ENCODE measurements around the gene NSD2.
"Not testable (repeated sequence)": the region's sequence is repeated elsewhere in the genome, so short reads cannot be mapped to it uniquely, and the experiment has no call there.

Gene NSD2

GRCh38 chr4:2007804-2008670 is 136.8 kb downstream of the NSD2 start:
- no peak for DNase-seq

GRCh38 chr4:2008671-2008920 is 137.4 kb downstream of the NSD2 start:
- no peak for DNase-seq

GRCh38 chr4:2008921-2009650 is 137.9 kb downstream of the NSD2 start, which contains the start of gene NELFA:
Gene NELFA, minus strand, starts transcription at chr4:2008974. Its CDS starts 15 bp downstream, at chr4:2008959.
- DNase-seq, result peak; percentile 85

GRCh38 chr4:2009651-2010233 is 138.5 kb downstream of the NSD2 start:
- DNase-seq, result peak; percentile 28

GRCh38 chr4:2011583-2011982 is 140.4 kb downstream of the NSD2 start:
- DNase-seq, result no peak

- no peak for DNase-seq
These were observed 143.8 kb downstream of the NSD2 start for GRCh38 chr4:2015008-2015407.

- DNase-seq, result not testable (repeated sequence)
These were observed 150.3 kb downstream of the NSD2 start for GRCh38 chr4:2021358-2022018.

- DNase-seq, result no peak
These were observed 153.5 kb downstream of the NSD2 start for GRCh38 chr4:2024683-2025082.

GRCh38 chr4:2025817-2026216 is 154.6 kb downstream of the NSD2 start:
- DNase-seq, result no peak

- DNase-seq, result not testable (repeated sequence)
These were observed 155.9 kb downstream of the NSD2 start for GRCh38 chr4:2027120-2027519.

- not testable (repeated sequence) for DNase-seq
These were observed 160.0 kb downstream of the NSD2 start for GRCh38 chr4:2031161-2031560.

Measured in NCI-H1105 treated with DMSO at 0.1 percent for 48 hours (cell line).